NCI-H460 (cell line): ENCODE results near the gene HBG2. TPM values are rescaled to one million over a fixed set of nuclear protein-coding genes. Genes with fewer than 3 reads are reported as not detected.
"Not testable (repeated sequence)": the region's sequence is repeated elsewhere in the genome, so short reads cannot be mapped to it uniquely, and the experiment has no call there.

Experiments
- DNase-seq: peaks from one replicate; pipeline ENCODE4 v3.0.0-alpha.2; 2016; ENCODE audit warnings: low read depth; ENCODE audit errors: extremely low read depth
- total RNA-seq: library from RNA; depleted of rRNA; stranded (reverse); fragments of >200 nt; shearing (Covaris generic); gene quantifications from 2 replicates; pipeline ENCODE4 v1.2.3, GENCODE V29; 2014

HBG2 gene
- total RNA-seq, 1 experiment from 2014 or later: not detected

DNA sequence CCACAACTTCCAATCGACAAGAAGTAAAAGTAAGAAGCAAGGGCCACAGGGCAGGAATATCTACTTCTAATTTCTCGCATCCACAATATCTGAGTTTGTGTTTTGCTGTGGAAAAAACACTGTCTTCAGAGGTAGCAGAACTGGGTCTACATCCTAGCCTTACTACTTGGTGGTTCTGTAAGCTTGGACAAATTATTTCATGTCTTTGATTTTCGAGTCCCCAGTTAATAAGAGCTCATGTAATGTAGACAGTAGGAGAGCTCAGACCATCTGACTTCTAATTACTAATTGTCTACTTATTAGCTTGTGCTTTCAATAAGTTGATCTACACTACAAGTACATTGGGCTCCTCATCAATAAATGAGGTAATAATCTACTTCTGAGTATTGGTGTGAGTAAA, 28.5 kb upstream of the HBG2 start:
- DNase-seq: no peak

DNA sequence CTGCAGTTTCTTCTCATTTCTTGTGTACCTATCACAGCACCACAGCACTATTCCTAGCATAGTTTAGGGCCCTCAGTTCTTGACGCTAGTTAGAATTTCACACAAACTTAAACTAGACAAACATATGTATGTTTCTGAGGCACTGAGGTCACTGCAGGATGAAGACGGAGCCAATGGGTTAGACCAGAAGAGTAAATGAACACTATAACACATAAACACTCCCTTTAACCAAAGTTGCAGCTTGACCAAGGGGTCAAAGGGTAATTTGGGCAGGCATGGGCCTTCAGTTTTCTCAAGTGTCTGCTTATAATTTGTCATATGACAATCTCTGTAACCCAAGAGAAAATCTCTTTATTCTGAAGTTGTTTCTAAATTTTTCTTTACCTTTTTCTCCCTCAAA, 28.0 kb upstream of the HBG2 start:
- DNase-seq: no peak

- no peak for DNase-seq
Observed at GRCh38 chr11:5281596-5281995, 27.0 kb upstream of the HBG2 start.

- DNase-seq: peak; percentile 94
Observed at GRCh38 chr11:5280582-5281102, 26.1 kb upstream of the HBG2 start.

GRCh38 chr11:5279471-5280090, 25.0 kb upstream of the HBG2 start:
- DNase-seq: no peak

DNA sequence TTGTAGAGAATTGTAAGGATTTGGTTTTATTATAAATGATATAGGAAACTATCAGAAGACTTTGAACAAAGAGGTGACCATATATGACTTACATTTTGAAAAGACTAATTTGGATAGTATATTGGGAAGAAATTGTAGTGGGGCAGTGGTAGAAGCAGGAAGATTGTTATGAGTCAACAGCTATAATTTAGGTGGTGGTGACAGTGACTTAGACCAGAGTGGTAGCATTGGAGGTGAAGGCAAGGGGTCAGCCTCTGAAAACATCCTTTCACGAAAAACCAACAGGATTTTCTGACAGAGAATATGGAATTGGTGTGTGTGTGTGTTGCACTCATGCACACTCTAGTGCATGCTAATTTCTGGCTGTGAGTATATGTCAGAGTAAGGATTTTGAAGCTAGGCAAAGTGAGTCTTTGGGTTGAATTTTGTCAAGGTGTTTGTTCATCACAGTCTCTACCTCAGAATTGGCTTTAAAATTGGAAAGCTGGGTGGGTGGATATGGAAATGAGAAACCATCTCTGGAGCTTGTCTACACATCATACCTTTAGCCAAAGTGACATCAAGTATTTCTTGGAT, 23.3 kb upstream of the HBG2 start:
- DNase-seq: no peak

DNA sequence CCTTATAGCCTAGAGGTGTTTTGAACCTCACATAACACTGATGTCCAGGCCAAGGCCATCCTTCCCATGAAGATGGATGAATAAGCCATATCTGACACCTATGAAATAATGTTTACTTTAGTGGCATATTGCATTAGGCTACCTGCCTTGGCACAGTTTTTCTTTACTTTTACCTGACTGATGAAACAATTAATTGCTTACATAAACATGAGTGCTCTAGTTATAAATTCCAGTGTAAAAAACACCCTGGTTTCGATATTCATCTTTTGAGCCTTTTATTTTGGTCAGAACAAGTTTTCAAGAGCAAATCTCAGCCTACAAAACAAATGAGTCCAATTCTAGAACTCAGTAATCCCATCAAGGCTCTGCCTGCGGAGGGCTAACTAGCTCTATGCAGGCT, 22.1 kb upstream of the HBG2 start:
- DNase-seq: no peak

DNA sequence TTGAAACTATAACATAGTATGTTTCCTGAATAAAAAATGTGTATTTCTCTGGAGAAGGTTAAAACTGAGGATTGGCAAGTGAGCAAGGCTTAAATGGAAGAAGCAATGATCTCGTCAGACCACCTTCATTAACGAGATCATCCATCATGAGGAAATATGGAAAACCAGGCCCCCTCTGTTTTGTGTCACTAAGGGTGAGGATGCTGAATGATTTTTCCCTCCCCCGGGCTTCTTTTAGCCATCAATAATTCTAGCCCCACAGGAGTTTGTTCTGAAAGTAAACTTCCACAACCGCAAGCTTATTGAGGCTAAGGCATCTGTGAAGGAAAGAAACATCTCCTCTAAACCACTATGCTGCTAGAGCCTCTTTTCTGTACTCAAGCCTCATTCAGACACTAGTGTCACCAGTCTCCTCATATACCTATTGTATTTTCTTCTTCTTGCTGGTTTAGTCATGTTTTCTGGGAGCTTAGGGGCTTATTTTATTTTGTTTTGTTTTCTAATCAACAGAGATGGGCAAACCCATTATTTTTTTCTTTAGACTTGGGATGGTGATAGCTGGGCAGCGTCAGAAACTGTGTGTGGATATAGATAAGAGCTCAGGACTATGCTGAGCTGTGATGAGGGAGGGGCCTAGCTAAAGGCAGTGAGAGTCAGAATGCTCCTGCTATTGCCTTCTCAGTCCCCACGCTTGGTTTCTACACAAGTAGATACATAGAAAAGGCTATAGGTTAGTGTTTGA, 21.0 kb upstream of the HBG2 start:
- no peak for DNase-seq

DNA sequence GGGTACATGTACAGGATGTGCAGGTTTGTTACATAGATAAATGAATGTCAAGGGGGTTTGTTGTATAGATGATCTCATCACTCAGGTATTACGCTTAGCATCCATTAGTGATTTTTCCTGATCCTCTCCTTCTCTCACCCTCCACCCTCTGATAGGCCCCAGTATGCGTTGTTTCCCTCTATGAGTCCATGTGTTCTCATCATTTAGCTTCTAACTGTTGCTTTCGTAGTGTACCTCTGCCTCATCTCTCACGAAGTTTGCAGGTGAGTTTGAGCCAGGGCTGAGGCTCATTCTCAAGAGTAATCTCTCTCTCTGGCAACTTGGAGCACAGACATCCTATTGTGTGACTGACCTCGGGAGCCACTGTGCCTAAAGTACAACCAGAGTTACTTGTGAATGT, 19.8 kb upstream of the HBG2 start:
- DNase-seq: no peak

DNA sequence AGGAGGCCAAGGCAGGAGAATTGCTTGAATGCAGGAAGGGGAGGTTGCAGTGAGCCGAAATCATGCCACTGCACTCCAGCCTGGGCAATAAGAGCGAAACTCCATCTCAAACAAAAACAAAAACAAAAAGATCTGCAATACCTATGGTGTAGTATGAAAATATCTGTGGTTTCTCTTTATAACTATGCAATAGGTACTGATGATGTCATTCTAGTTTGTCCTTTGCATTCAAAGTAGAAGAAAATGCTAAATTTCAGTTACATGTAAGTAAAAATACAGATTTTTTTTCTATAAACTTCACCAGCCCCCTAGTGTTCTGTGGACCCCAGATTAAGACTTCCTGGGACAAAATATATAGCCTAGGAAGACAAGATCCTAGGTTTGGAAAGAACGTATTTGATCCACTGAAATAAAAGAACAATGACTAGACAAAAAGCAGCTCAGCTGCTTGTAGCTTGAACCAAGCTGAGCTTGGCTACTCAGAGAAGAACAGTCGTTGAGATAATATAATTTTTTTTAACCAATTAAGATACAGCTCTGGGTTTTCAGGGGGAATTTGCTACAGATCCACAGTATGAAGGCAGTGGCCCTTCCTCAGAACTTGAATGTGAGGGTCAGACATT, 17.9 kb upstream of the HBG2 start:
- DNase-seq: no peak

DNA sequence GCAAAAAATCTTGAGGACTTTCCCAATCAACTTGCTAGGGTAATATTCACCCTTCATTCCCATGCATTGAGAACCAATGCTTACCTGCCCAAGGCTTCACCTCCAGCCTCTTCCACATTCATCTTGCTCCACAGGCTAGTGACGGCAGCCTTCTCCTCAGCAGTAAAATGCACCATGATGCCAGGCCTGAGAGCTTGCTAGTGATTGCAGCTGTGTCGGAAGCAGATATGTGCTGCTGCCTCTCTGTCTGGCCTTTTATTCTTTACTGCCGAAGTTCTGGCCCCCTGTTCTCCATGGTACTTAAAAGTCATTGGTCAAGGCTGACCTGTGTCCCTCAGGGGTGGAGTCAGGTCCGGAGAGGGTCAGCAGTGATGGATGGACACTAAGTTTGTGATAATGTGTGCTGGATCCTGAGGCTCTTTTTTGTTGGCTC, 15.2 kb upstream of the HBG2 start, which contains the start of gene HBE1:
Gene HBE1, minus strand, starts transcription at position 231 of the 433 bp plus-strand sequence. Its CDS starts 55 bp downstream, at position 176.
- no peak for DNase-seq

DNA sequence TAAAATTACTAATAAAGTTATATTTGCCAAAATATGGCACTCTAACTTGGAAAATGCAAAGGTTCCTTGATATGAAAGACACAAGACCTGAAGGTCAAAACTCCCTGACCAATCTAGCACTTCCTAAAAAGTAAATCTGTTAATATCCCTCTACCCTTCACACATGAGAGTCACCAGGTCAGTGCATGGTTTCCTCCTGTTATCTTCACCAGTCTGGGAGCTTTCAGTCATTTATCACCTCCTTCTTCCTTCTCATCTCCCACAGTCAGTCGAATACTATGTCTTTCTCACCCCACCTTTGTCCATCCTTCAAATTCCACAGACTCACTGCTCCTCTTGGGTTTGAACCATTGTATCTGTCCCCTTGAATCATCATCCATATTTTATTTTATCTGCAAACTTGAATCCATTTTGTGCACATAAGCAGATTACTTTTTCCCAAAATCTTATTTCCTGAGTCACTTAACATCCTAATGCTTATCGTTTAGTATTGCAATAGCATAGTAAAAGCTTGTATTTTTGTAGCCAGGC, 12.5 kb upstream of the HBG2 start:
- no peak for DNase-seq

DNA sequence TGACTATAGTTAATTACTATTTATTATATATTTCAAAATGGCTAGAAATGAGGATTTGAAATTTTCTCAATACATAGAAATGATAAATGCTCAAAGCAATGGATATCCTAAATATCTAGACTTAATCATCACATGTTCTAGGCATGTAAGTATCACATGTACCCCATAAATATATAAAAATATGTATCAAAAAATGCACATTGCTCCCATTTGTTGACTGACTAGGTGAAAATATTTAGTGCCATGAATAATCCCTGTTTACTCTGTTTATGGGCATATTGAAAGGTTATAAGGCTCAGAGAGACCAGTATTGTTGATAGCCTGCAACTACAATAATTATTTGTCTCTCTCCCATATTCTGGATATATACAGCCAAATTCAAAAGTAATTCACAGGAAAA, 12.0 kb upstream of the HBG2 start:
- DNase-seq: no peak

GRCh38 chr11:5265832-5266231, 11.3 kb upstream of the HBG2 start:
- no peak for DNase-seq

DNA sequence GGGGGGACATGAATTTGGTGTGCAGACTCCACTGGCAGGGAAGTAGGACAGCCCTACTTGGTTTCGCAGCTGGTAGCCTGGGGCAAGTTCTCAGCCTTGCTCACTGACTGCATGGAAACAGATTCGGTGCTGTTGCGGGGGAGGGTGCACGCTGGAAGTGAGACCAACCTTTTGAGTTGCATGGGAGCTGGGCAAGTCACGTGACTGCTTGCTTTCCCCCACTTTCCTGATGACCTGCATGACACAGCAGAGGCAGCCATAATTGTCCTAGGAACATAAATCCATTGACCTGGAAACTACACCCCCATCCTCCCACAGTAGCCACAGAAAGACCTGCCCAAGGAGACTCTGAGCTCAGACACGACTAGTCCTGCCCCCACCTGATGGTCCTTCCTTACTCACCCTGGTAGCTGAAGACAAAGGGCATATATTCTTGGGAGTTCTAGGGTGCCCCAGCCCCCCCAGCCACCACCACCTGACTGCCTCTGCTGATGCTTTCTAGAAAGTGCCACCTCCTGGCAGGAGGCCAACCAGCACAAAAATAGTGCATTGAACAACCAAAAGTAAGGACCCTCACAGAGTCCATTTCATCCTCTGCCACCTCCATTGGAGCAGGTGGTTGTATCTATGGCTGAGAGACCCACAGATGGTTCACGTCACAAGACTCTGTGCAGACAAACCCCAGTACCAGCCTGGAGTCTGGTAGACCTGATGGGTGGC, 4.1 kb upstream of the HBG2 start:
- no peak for DNase-seq

- no peak for DNase-seq
Observed at GRCh38 chr11:5257296-5257695, 2.7 kb upstream of the HBG2 start.

DNA sequence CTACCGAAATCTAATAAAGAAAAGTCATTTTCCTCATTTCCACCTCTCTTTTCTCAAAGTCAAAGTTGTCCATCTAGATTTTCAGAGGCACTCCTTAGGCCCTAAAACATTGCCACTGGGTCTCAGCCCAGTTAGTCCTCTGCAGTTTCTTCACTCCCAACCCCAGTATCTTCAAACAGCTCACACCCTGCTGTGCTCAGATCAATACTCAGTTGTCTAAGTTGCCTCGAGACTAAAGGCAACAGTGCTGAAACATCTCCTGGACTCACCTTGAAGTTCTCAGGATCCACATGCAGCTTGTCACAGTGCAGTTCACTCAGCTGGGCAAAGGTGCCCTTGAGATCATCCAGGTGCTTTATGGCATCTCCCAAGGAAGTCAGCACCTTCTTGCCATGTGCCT, 558 bp downstream of the HBG2 start:
- not testable (repeated sequence) for DNase-seq

DNA sequence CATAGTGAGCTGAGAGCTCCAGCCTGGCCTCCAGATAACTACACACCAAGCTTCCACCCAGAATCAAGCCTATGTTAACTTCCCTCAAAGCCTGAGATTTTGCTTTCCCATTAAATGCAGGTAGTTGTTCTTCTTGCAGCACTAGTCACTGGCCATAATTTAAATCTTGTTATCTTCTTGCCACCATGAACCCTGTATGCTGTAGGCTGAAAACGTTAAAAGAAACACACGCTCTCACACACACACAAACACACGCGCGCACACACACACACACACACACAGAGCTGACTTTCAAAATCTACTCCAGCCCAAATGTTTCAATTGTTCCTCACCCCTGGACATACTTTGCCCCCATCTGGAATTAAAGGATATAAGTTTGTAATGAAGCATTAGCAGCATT, 1.1 kb downstream of the HBG2 start:
- DNase-seq: not testable (repeated sequence)

GRCh38 chr11:5252919-5253265, 1.7 kb downstream of the HBG2 start:
- no peak for DNase-seq

DNA sequence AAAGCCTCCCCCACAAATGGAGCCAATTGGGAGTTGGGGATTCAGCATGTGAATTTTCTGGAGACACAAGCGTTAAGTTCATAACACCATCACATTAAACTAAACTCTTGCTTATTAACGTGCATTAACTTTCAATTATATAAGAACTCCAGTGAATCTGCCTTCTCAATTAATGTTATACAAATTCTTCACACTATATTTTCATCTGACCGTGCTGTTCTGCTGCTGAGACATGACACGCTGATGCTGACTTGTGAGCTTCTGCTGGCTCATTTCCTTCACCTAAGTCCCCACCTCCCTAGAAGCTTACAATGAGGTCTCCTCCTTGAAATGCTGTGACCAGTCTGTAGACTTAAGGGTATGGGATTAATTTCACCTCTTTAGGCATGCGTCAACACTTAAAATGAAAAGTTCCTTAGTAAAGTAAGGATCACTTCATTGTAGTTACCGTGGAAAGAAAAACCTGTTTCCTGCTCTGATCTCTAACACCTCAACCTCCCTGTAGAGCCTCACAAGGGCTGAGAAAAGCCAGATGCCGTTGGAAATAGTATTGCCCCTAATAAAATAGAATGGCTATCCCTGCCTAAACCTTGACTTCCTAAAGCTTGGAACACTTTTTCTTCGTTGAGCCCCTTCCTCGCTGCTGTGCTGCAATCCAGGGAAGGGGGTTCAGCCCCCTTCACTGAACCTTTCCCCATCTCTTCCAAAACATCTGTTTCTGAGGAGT, 2.2 kb downstream of the HBG2 start:
- no peak for DNase-seq
